GM19043 (cell line): Measurements from ENCODE around the gene FLNA.
"Not testable (repeated sequence)": the region's sequence is repeated elsewhere in the genome, so short reads cannot be mapped to it uniquely, and the experiment has no call there.

ENCODE experiments used
- ATAC-seq: cut with Tn5 transposase; IDR thresholded peaks from one replicate; pipeline ENCODE4 v1.9.1; 2021; ENCODE audit warnings: low read depth; ENCODE audit not compliant: unreplicated experiment

FLNA gene, protein sequence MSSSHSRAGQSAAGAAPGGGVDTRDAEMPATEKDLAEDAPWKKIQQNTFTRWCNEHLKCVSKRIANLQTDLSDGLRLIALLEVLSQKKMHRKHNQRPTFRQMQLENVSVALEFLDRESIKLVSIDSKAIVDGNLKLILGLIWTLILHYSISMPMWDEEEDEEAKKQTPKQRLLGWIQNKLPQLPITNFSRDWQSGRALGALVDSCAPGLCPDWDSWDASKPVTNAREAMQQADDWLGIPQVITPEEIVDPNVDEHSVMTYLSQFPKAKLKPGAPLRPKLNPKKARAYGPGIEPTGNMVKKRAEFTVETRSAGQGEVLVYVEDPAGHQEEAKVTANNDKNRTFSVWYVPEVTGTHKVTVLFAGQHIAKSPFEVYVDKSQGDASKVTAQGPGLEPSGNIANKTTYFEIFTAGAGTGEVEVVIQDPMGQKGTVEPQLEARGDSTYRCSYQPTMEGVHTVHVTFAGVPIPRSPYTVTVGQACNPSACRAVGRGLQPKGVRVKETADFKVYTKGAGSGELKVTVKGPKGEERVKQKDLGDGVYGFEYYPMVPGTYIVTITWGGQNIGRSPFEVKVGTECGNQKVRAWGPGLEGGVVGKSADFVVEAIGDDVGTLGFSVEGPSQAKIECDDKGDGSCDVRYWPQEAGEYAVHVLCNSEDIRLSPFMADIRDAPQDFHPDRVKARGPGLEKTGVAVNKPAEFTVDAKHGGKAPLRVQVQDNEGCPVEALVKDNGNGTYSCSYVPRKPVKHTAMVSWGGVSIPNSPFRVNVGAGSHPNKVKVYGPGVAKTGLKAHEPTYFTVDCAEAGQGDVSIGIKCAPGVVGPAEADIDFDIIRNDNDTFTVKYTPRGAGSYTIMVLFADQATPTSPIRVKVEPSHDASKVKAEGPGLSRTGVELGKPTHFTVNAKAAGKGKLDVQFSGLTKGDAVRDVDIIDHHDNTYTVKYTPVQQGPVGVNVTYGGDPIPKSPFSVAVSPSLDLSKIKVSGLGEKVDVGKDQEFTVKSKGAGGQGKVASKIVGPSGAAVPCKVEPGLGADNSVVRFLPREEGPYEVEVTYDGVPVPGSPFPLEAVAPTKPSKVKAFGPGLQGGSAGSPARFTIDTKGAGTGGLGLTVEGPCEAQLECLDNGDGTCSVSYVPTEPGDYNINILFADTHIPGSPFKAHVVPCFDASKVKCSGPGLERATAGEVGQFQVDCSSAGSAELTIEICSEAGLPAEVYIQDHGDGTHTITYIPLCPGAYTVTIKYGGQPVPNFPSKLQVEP (N-terminal part only)

DNA sequence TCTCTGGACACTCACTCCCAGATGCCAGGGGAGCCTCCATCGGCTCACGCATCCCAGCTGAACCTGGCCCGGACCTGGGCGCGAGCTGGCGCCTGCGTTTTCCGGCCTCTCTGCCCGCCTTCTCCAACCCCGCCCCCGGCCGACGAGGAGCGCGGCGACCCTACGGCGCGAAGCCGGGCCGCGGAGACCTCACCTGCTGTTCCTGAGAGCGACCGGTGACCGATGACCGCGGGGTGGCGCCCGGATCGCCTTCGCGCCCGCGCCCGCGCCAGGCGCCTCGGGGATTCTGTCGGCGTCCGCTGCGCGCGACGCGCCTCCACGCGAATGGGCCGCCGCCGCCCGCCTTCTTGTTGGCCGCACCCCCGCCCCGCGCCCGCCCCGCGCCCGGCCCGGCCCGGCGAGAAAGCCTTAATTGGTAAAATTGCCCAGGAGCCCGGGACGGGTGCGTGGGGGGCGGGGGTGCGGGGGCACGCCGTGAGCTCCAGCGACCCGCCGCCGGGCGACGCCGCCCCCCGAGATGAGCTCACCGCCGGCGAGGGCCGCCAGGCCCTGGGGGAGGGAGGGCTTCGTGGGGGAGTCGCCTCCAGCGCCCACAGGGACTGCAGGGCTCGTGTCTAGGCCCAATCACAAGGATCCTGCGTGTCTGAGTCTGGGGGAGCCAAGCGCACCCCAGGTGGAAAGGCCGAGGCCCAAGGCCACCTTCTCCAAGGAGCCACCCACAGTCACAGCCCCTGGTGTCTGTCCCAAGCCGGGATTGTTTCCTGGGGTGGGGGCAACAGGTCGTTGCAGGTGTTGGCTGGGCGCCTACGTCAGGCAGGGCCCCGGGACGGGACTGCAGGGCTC, at the start of gene FLNA:
Gene FLNA (minus strand): TSS at position 322 of the 843 bp plus-strand sequence. CDS start 3,389 bp downstream, outside the sequence.
- no peak for ATAC-seq

DNA sequence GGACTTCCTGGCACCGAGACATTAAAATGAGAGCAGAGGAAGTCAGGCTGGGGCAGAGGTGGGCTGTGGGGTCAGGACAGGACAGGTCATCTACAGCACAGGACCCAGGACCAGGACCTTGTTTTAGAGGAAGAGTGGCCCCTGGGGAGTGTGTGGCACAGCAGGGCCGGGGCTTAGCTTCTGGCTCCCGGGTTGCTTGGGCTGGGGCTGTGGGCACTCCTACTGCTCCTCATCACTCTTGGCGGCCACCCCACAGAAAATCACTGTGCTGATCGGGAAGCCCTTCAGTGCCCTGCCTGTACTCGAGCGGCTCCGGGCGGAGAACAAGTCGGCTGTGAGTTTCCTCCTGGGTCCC, 45.9 kb upstream of the FLNA start:
- no peak for ATAC-seq

DNA sequence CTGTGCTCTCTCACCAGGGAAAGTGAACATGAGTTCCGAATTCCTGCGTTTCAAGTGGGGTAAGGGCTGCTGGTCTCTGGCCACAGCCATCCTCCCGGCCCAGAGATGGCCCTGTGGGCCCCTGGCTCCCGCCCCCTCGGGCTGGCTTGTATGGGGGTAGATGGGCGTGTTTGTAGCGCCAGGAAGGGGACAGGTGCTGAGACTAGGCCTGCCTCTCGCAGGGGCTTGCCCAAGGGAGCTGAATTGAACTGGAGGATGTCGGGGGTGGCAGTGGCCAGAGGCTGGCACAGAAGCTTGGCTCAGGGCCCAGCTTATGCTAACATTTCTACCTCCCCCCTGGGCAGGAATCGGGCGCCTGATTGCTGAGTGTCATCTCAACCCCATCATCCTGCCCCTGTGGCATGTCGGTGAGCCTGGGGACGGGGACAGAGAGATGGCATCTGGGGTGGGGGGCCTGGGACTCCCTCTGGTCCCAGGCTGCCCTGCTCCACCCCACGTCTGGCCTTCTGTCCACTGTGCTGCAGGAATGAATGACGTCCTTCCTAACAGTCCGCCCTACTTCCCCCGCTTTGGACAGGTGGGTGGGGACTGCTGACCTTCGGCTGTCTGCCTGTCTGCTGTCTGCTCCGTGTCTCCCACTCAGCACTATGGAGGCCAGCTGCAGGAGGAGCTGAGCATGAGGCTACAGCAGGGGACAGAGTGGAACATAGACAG, 45.4 kb upstream of the FLNA start:
- ATAC-seq = no peak

DNA sequence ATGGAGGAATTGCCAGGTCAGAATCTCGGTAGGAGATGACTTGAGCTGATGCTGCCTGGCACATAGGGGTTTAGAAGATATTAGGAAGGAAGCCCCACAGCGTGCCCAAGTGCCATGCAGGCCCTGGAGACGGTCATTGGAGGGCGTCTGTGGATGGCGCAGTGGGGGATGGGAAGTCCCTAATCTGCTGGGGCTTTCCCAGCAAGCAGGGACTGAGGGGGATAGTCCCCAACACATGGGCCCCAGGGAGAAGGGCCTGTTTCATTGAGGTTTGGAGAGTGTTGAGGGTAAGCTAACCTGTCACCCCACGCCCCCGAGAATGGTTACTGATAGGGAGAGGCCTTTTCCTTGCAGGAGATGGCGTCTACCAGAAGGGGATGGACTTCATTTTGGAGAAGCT, 44.8 kb upstream of the FLNA start:
- no peak for ATAC-seq

DNA sequence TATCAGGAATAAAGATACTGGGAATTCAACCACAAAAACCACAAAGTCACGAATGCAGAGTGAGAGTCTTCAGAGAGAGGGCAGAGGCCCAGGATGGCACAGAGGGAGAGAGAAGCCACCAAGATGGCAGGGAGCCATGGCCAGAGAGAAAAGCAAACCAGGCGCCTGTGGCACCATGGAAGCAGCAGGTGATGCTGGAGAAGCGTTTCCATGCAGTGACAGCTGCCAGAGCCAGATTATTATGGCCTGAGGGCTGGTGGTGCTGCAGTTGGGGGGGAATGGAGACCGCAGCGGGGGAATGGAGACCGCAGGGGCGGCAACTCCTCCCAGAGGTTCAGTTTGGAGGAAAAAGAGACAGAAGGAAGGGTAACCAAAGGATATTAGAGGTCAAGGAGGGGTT, 42.7 kb upstream of the FLNA start:
- ATAC-seq = no peak

DNA sequence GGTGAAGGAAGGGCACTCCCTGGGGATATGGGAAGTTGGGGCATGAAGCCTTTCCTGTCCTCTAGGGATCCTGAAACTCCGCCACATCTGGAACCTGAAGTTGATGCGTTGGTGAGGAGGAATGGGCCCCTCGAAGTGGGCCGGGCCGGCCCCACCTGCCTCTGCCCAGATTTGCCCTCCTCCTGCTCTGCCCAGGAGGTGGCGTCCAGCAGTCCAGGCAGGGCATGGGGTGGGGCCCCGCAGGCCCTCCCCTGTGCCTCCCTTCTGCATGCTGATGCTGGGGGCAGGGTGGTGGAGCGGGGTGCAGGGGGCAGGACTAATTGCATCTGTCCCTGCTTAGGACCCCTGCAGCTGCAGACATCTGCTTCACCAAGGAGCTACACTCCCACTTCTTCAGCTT, 38.7 kb upstream of the FLNA start:
- ATAC-seq = no peak

DNA sequence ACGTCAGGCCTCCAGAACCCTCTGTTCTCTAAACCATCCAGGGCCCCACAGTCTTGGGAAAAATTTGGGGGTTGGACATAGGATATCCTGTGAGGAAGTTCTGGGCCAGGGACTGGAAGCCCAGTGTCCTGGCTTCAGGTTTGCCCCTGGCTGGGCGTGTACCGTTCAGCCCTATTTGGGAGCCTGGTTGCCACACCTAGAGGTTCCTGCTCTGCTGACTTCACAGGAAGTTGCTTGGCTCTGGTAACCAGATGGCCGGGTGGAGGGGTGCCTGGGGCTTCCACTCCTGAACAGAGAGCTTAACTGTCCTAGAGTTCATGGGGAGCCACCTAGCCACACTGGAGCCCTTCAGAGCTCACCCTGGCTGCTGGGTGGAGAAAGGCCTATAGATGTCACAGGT, 38.0 kb upstream of the FLNA start:
- ATAC-seq = no peak

DNA sequence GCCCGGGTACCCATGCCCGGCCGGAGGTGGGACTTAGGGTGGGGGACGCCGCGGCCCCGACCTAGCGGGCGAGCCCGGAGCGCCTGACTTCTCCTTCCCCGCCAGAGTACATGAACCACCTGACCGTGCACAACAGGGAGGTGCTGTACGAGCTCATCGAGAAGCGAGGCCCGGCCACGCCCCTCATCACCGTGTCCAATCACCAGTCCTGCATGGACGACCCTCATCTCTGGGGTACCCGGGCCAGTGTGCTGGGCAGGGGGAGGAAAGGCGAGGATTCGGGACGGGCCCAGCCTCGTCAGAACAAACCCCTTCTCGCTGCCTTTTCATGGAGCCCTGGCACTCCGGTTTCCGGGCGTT, 37.5 kb upstream of the FLNA start:
- no peak for ATAC-seq

DNA sequence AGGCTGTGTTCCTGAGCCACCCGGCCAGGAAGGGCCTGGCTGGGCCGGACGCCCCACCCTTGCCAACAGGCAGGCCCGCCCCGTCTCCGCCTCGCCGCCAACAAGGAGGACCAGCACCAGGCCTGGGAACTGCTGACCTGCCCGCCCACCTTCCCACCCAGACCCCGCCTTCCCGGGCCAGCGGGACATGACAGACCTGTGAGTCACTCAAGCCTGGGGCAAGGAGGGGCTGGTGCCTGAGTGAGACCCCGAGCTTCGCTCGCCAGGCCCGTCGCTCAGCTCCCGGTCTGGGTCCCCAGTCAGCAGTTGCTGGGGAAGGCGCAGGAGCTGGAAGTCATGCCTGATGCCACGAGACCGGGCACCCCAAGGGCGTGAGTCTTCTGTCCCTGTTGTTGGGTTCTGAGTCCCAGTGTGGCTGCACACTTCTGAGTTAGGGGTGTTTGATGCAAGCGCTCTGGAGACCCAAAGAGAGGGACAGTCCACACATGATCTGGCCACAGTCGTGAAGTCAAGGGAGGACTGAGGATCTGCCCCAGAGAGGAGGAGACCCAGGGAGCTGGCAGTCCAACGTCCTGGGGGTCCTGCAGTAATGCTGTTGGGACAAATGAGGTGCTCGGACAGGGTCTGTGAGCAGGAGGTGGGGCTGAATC, 34.9 kb upstream of the FLNA start, which contains the start of gene DNASE1L1:
Gene DNASE1L1 (minus strand): TSS at position 33 of the 650 bp plus-strand sequence. CDS start 3,686 bp downstream, outside the sequence.
- ATAC-seq = peak; percentile 48

DNA sequence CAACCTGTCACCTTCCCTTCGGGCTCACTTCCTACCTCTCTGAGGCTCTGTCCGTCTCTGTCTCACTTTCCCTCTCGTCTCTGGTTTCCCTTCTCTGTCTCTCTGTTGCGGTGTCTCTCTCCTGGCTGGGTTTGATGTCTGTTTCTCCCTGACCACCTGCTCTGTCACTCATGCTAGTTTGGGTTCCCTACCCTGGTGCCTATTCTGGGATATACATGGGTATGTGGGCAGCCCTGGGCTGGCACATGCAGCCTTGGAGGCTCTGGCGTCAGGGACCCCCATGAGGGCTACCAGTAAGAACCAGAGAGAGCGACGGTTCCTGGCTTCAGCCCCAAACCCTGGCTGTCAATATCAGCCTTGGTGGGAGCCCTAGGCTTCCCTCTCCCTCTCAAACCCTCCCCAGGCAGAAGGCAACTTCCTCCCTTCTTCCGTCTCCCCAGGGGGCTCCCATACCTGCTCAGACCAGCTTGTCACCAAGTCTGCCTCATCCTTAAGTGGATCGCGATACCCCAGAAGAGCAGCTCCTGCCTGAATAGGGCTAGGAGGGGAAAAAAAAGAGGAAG, 34.3 kb upstream of the FLNA start:
- peak; percentile 23 for ATAC-seq

DNA sequence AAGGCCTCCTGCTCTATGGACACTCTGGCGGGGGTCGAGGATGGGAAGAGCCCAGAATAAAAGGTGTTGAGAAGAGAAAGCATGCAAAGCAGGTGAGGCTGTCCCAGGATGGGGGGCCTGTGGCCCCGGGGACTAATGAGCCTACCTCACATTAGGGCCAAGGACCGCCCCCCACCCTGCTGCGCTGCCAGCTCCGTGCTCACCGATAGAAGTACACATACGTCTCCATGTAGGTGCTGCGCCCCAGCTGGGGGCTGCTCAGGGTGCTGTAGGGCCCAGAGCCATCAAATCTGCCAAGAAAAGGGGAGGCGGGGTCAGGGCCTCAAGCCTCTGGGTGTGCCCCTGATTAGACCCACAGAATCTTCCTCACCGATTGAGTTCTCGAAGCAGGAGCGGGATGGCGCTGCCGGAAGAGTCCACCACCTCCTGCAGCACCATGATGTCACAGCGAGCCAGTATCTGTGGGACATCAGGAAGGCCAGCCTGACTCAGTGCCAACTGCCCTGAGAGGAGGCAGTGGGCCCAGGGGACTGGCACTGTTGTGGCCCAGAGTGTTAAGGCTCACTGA, 30.3 kb upstream of the FLNA start:
- ATAC-seq = no peak

DNA sequence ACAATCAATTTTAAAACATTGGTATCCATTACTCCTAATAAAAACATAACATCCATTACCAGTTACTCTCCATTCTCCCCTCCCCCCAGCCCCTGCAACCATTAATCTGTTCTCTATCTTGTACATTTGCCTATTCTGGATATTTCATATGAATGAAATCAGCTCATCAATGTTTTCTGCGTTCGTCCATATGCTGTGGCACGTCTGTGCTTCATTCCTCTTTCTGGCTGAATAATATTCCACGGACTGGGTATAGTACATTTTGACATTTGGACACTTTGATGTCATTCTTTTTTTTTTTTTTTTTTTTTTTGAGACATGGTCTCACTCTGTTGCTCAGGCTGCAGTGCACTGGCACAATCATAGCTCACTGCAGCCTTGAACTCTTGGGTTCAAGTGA, 29.4 kb upstream of the FLNA start:
- no peak for ATAC-seq

DNA sequence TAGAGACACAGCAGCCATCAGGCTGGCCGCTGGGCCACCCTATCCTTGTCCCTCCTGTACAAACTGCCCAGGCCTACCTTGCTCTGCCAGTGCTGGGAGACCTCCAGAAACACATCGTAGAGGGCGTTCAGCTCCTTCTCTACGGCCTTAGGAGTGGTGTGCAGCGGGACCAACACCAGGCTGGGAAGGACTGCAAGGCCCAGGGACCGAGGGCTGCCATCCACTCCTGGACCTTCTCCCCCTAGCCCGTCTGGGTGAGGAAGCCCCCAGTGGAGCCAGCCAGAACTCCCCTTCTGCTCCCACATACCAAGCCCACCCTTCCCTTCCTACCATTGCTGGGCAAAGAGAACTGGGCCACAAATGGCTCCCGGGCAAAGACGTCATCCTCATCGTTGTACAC, 28.8 kb upstream of the FLNA start:
- no peak for ATAC-seq

DNA sequence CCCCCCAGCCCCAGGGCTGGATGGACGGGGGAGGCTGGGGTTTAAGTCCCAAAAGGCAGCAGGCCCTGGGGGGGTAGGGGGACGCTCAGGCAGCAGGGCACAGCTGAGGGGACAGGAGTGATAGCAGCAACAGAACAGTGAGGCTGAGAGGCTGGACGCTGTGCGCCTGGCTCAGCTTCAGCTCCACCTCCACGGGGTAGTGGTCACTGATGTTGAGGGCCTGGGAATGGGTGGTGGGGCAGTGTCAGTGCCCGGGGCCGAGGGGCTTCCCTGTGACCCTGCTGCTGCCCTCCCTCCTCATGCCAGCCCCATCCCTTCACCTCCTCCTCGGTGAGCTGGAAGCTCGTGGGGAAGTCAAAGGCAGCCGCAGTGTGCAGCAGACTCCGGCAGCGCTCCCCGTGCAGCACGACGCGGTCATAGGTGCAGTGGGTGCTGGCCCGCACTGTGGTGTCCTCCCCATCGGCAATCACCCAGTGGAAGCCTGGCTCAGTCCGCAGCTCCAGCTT, 28.2 kb upstream of the FLNA start:
- no peak for ATAC-seq

DNA sequence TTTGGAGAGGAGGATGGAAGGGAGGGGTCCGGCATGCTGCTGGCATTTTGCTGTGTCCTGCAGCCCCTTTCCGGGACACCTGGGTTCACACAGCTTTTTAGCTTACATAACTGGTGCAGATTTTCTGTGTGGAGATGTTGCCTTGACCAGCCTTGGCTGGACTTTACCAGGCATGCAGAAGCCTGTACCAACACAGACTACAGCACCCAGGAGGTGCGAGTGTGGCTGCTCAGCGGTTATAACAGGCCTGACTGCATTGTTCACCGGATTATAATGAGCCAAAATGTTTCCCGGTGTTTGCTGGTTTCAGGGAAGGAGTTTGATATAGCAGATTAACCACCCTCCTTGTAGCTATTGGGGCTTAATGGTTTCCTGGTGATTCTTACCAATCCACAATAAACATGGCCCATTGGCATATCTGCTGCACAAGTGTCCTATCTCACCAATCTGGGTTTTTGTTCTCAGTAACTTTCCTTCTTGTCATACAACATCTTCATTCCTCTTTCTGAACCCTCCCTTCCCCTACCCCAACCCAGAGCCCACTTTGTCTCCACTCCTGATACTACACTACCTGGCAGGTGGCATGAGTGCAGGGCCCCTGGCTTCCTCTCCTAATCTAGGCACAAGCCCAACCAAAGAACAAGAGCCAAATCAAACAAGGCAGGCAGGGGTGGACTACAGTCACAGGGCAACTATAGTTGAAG, 27.6 kb upstream of the FLNA start:
- no peak for ATAC-seq

DNA sequence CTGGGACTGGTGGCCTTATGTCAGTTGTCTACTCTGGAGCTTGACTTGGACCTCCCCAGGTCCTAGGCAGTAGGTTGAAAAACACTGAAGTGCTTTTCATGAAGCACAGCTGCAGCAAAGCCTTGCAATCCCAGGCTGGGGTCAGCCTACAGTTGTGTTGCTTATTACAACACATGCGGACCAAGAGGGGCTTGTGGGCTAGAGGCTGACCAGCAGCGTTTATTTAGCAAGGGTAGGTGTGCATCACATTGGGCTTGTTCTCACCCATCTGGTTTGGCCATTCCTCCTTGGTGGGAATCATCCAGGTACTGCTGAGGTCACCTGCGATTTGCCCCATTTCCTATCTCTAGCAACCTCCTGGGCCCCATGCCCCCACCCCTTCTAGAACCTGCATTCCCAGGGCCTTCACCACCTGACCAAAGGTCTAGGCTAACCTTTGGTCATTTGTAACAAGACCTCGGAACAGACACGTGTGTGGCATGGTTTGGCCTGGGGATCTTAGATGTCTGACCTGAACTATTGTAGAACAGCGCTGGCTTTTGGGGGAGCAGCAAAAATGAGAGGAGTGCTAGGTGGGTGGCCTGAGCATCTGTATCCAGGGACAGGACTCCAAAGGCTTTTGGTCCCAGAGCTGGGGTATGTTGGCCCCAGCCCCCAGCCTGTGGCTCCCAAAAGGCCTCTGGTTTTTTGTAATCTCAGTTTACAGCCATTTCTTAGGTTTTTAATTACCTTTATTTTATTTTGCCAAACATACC, 26.8 kb upstream of the FLNA start:
- ATAC-seq = no peak

DNA sequence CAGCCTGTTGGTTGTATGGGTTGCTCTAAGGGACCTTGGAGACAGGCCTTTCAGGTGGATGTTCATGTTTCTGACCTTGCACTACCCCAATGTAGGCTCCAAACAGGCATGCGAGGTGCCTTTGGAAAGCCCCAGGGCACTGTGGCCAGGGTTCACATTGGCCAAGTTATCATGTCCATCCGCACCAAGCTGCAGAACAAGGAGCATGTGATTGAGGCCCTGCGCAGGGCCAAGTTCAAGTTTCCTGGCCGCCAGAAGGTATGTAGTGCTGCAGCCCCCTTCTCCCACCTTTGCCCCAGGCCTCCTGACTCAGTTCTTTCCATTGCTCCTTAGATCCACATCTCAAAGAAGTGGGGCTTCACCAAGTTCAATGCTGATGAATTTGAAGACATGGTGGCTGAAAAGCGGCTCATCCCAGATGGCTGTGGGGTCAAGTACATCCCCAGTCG, 26.0 kb upstream of the FLNA start:
- not testable (repeated sequence) for ATAC-seq
